ENCODE results near the gene STIP1. TPM values are rescaled to one million over a fixed set of nuclear protein-coding genes. Genes with fewer than 3 reads are reported as not detected.
"Not testable (repeated sequence)": the region's sequence is repeated elsewhere in the genome, so short reads cannot be mapped to it uniquely, and the experiment has no call there.

Gene STIP1
- total RNA-seq, 4 donors from 2014 or later: 53.3 to 109 (median 79.8) TPM

DNA sequence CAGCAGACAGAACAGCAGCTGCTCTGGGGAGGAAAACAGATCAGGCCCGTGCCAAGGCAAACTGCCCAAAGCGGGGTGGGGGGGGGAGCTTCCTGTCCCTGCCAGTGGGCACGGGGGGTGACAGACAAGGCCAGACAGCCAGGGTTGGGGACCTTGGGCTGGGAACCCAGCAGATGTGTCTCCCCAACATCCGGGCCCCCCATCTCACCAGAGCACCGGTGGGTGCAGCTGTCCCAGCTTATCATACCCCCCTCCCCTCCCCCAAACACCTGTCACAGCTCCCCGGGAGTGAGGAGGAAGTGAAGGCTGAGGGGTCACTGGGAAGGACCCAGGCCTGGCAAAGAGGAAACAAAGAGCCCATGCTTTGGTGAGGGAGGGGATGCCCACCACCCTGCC, 59.4 kb downstream of the STIP1 start:
- Histone ChIP-seq H3K36me3 (peaks cover 0 to 18% (median 0%) of the 10 kb centered on the region in 3 donors), H3K27me3 (no peaks in the 10 kb centered on the region), H3K27ac (peak overlapping the region; percentile 46 to 92 (median 84)), H3K4me3 (peak overlapping the region; percentile 44 to 80 (median 70)), H3K4me1 (peaks cover 0 to 76% (median 27%) of the 10 kb centered on the region in 4 donors), H3K9me3 (no peaks in the 10 kb centered on the region)
- DNase-seq (ENCODE audit: low spot score in 2 of 2): no peak
- TF ChIP-seq POLR2A (IDR thresholded peaks at IDR 0.05): no peak
- no peak for TF ChIP-seq EP300 (IDR thresholded peaks at IDR 0.05)
- TF ChIP-seq, protein P1, sequence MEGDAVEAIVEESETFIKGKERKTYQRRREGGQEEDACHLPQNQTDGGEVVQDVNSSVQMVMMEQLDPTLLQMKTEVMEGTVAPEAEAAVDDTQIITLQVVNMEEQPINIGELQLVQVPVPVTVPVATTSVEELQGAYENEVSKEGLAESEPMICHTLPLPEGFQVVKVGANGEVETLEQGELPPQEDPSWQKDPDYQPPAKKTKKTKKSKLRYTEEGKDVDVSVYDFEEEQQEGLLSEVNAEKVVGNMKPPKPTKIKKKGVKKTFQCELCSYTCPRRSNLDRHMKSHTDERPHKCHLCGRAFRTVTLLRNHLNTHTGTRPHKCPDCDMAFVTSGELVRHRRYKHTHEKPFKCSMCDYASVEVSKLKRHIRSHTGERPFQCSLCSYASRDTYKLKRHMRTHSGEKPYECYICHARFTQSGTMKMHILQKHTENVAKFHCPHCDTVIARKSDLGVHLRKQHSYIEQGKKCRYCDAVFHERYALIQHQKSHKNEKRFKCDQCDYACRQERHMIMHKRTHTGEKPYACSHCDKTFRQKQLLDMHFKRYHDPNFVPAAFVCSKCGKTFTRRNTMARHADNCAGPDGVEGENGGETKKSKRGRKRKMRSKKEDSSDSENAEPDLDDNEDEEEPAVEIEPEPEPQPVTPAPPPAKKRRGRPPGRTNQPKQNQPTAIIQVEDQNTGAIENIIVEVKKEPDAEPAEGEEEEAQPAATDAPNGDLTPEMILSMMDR (IDR thresholded peaks at IDR 0.05): no peak
- WGBS, 2 donors: 0 to 2% methylated on average over 3 to 6 of the region's 6 CpGs

DNA sequence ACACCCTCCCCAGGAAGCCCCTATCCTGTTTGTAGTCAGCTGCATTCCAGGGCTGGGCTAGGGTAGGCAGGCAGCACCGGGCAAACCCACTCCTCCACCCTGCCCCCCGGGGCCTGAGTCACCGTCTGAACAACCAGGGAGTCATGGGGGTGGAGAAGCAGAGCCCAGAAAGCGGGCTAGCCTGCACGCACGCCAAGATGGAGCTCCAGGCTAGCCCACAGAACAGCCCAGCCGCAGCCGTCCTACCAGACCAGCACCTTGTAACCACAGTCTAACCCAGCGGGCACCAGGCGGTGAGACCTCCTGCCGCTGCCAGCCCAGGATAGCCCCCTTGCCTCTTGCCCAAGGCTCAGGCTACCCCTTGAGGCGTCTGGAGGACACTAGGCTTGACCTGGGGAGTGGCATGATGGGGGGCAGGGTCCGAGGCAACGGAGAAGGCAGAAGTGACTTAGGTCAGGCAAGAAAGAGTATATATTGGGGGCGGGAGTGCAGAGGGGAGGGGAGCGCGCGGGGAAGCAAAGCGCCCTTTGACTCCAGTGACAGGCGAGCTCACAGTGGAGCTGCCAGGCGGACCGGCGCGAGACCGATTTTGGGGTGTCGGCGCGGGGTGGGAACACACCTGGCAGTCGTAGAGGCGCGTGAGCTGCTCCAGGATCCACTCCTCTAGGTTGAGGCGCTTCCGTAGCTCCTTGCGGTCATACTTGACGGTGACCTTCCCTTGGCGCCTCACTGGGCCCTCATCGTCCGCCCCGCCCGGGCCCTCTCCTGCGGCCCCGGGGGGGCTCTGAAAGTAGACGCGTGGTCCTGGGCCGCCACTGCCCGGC, 60.0 kb downstream of the STIP1 start:
- H3K4me1 ChIP-seq: peaks cover 0 to 80% (median 32%) of the 10 kb centered on the region in 4 donors

DNA sequence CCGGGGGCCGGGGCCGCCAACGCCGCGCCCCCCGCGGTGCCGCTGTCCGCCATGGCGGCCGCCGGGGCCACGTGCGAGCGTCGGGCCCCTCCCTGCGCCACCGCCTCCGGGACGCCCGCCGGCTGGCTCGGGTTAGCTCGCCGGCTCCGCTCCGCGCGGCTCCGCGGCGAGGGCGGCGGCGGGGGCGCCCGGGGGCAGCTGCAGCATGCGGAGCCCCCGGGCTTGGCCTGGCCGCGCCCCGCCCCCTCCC, 60.6 kb downstream of the STIP1 start:
- not testable (repeated sequence) for H3K9me3 ChIP-seq; DNase-seq (ENCODE audit: low spot score in 2 of 2); H3K27me3 ChIP-seq
- Histone ChIP-seq H3K4me1 (peaks cover 0 to 81% (median 34%) of the 10 kb centered on the region in 4 donors), H3K27ac (peak overlapping the region; percentile 46 to 92 (median 88)), H3K36me3 (peaks cover 0 to 18% (median 0%) of the 10 kb centered on the region in 3 donors), H3K4me3 (peak overlapping the region; percentile 55 to 80 (median 74))
- 3% methylated on average over 17 of the region's 43 CpGs; no CpG with 5 or more reads in 1 of the 2 donors for WGBS, 2 donors

More for the DNA sequence above, 60.0 kb downstream of the STIP1 start:
- Histone ChIP-seq H3K36me3 (peaks cover 0 to 18% (median 0%) of the 10 kb centered on the region in 3 donors), H3K27ac (peak overlapping the region; percentile 46 to 92 (median 84)), H3K4me3 (peak overlapping the region; percentile 44 to 80 (median 70)), H3K27me3 (no peaks in the 10 kb centered on the region), H3K9me3 (no peaks in the 10 kb centered on the region)
- TF ChIP-seq POLR2A (IDR thresholded peaks at IDR 0.05): no peak
- TF ChIP-seq EP300 (IDR thresholded peaks at IDR 0.05): no peak
- TF ChIP-seq, protein P1 (IDR thresholded peaks at IDR 0.05): no peak
- 1% methylated on average over 38 to 43 of the region's 46 CpGs for WGBS, 2 donors
- peak; percentile 58 for DNase-seq (ENCODE audit: low spot score in 2 of 2)

DNA sequence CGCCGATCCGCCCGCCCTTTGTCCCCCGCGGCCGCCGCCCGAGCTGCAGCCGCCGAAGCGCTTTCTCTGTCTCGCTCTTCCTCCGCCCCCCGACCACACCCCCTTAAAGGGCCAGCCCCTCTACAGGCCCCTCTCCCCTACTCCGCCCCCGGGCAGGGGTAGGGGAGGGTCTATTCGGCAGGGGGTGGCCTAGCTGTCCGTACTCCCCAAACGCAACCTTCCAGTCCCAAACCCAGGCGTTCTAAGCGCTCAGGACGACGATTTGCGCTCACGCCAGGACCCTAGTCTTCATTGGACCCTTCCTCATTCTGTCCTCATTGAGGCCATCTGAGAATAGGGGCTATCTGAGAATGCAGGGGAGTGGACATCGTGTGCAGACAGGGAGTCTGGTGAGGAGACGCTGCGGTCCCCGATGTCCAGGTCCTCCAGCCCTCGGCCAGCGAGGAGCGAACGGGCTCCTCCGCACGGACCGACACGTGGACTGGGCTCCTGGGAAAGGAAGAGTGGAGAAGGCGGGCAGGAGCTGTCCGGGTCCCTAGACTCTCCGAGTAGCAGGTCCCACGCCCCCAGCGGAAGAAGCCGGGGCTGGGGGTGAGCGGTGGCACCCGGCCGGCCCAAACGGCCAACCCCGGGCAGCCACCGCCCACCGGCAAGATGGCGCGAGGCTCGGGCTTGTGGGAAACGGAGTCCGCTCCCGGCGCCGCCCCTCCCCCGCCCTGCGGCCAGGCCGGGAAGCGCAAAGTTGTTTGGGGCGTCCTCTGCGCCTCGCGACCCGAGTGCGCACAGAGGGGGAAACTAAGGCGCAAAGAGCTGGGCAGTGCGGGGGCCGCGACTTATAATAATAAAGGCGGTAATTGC, 61.1 kb downstream of the STIP1 start, which contains the start of gene PPP1R14B:
Gene PPP1R14B (minus strand): TSS at position 73 of the 858 bp plus-strand sequence. CDS start 270 bp downstream, outside the sequence.
- WGBS, 2 donors: 1% methylated on average over 39 to 45 of the region's 74 CpGs
- peak in 1 of 2 donors; percentile 29 for TF ChIP-seq POLR2A (IDR thresholded peaks at IDR 0.05)
- TF ChIP-seq EP300 (IDR thresholded peaks at IDR 0.05): peak; percentile 39 to 62
- TF ChIP-seq, protein P1 (IDR thresholded peaks at IDR 0.05): peak in 3 of 5 experiments; percentile 10 to 64 (median 38)

DNA sequence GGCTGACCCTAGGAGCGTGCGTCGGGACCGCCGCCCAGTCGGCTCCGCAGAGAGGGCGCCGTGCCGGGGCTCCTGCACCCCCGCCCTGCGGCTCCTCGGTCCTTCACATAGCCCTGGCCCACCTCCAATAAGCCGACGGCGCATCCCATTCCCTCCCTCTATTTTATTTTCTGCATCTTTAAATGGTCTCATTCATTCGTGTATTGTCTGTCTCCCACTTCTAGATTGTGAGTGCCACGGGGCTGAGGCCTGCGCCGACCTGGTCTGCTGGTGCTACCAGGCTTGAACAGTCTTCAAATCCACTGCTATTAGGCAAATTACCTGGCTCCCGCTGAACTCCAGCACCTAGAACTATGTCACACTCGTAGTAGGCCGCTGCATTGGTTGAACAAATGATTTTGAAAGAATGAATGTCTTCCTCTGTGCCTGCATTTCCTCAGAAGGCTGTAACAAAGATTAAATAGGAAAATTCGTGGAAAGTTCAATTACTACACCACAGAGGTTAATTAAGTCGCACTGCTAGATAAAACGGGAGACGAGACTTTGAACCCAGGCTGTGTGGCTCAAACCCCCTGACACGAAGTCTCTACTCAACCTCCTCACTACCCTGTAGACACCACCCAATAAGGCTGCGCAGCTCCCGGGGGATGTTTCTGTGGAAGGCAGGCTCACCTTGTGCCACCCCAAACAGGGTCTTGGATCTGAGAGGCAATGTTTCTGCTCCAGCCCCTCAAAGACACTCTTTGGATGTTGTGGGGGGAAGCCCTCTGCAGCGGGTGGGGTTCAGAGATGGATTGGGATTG, 62.0 kb downstream of the STIP1 start:
- Histone ChIP-seq H3K27me3 (no peaks in the 10 kb centered on the region), H3K27ac (peak overlapping the region; percentile 70 to 92 (median 86)), H3K4me1 (peaks cover 0 to 82% (median 36%) of the 10 kb centered on the region in 4 donors), H3K36me3 (peaks cover 0 to 16% (median 0%) of the 10 kb centered on the region in 3 donors), H3K9me3 (no peaks in the 10 kb centered on the region), H3K4me3 (peak overlapping the region; percentile 55 to 80 (median 74))
- no peak for DNase-seq (ENCODE audit: low spot score in 2 of 2)
- 34 to 40% methylated on average over 30 to 31 of the region's 31 CpGs for WGBS, 2 donors
- TF ChIP-seq EP300 (IDR thresholded peaks at IDR 0.05) (no peak), POLR2A (IDR thresholded peaks at IDR 0.05) (no peak)
- TF ChIP-seq, protein P1 (IDR thresholded peaks at IDR 0.05): no peak

More for the DNA sequence above, 61.1 kb downstream of the STIP1 start, which contains the start of gene PPP1R14B:
- Histone ChIP-seq H3K9me3 (no peaks in the 10 kb centered on the region), H3K36me3 (peaks cover 0 to 18% (median 0%) of the 10 kb centered on the region in 3 donors), H3K4me1 (peaks cover 0 to 82% (median 35%) of the 10 kb centered on the region in 4 donors), H3K27me3 (no peaks in the 10 kb centered on the region), H3K4me3 (peak within 1 kb of the TSS; percentile 55 to 80 (median 74)), H3K27ac (peak within 1 kb of the TSS; percentile 70 to 92 (median 88))
- peak; percentile 77 for DNase-seq (ENCODE audit: low spot score in 2 of 2)

Data from tibial nerve (tissue), 4 donors.